ENCODE results near the gene CDH24. TPM values are rescaled to one million over a fixed set of nuclear protein-coding genes. Genes with fewer than 3 reads are reported as not detected.

CDH24 gene
- total and polyA plus RNA-seq, 2 of the 13 experiments (the other 11 are each of a cell fraction or from before 2014, with no cell fraction given) = 0.69 to 0.99 TPM

- in situ Hi-C loops (cut with HindIII; ENCODE audit: extremely low pct_ligation_motif_present, low pct_unique_long_range_greater_than_20kb) = no loop called here
- Histone ChIP-seq H3K36me3 (replicated peaks in 1 of 2; ENCODE audit: control insufficient read depth in 1 of 2, insufficient read depth in 2 of 2, low read length in 2 of 2) (peaks cover 32 to 60% of the 10 kb centered on the region in 2 experiments), H3K27me3 (ENCODE audit: control insufficient read depth in 1 of 2, insufficient read depth in 2 of 2, low read length in 2 of 2) (no peaks in the 10 kb centered on the region; a peak in 1 of 5 replicates), H4K20me1 (ENCODE audit: insufficient read depth, low read length) (peaks cover 28% of the 10 kb centered on the region), H2AFZ (ENCODE audit: low read length) (peak within 1 kb of the TSS; percentile 54), H3K4me1 (ENCODE audit: insufficient read depth, low read length) (peaks cover 37% of the 10 kb centered on the region), H3K9me3 (ENCODE audit: low read length) (no peaks in the 10 kb centered on the region), H3K4me3 (replicated peaks in 1 of 3; ENCODE audit: insufficient read depth in 1 of 3, low read depth in 2 of 3, low read length in 3 of 3) (peak within 1 kb of the TSS; percentile 71 to 96 (median 95)), H3K79me2 (ENCODE audit: insufficient read depth, low read length) (peaks cover 76% of the 10 kb centered on the region), H3K9ac (ENCODE audit: insufficient read depth, low read depth, low read length) (peak within 1 kb of the TSS; percentile 96), H3K4me2 (ENCODE audit: low read depth, low read length) (peak within 1 kb of the TSS; percentile 83), H3K27ac (ENCODE audit: extremely low read length, insufficient read depth, low read length) (peak within 1 kb of the TSS; percentile 89)
- BruUV-seq (replicated peaks) = TSS peak; percentile 65
- CTCF ChIA-PET (ENCODE audit: low intra/inter-chr PET ratio, low total read pairs) = interaction anchor here (0.9 to 3.0 kb wide), 4 partner anchors 18 to 26 kb away, joined by 3 to 20 read pairs (median 7); no protein-coding TSS in a partner anchor
- intact Hi-C loops (cut with micrococcal nuclease; ENCODE audit: unreplicated experiment) = loop anchor here (1.0 to 10.0 kb wide), 4 partner anchors 23 to 1020 kb away; partner anchors contain the start of genes DCAF11, HOMEZ, NRL and PSMB5
- under 1% methylated on average over 48 of the region's 55 CpGs for WGBS (ENCODE audit: low lambda C conversion rate)
- POLR2A ChIA-PET = interaction anchor here (0.6 to 3.6 kb wide), 106 partner anchors 10 to 1942 kb away, joined by 3 to 146 read pairs (median 5); partner anchors contain the start of genes AJUBA, BCL2L2, CARMIL3 and CBLN3
- DNase-seq (ENCODE audit: low spot score) = peak; percentile 95
- peak; percentile 75 for ATAC-seq
- no peak for FAIRE-seq
- TF ChIP-seq JUND (CRISPR knock-in tag; IDR thresholded peaks at IDR 0.05) (0 out of 2 replicates have a peak, but pooled peaks have one; percentile 73), CSRNP1 (CRISPR knock-in tag; IDR thresholded peaks at IDR 0.05) (peak; percentile 100), SSRP1 (CRISPR knock-in tag; IDR thresholded peaks at IDR 0.05) (no peak), HNF4A (CRISPR knock-in tag; IDR thresholded peaks at IDR 0.05) (peak; percentile 69; the same call in 1 of the 2 replicates), MNT (IDR thresholded peaks at IDR 0.05) (no peak), TP53 (CRISPR knock-in tag; conservative IDR thresholded peaks at IDR 0.05) (peak; percentile 82; the same call in 1 of the 2 replicates), ZNF431 (CRISPR knock-in tag; IDR thresholded peaks at IDR 0.05; ENCODE audit: borderline replicate concordance, low read depth) (no peak), ZBTB21 (CRISPR knock-in tag; IDR thresholded peaks at IDR 0.05) (peak; percentile 67), ZSCAN29 (CRISPR knock-in tag; conservative IDR thresholded peaks at IDR 0.05) (peak; percentile 96), CCDC6 (CRISPR knock-in tag; IDR thresholded peaks at IDR 0.05) (0 out of 2 replicates have a peak, but pooled peaks have one; percentile 73), ZBTB25 (CRISPR knock-in tag; IDR thresholded peaks at IDR 0.05) (peak; percentile 51; the same call in 1 of the 2 replicates), RARG (CRISPR knock-in tag; IDR thresholded peaks at IDR 0.05; ENCODE audit: low read depth) (peak; percentile 96), PAF1 (CRISPR knock-in tag; IDR thresholded peaks at IDR 0.05) (no peak; the same call in 1 of the 2 replicates), ZNF556 (CRISPR knock-in tag; IDR thresholded peaks at IDR 0.05; ENCODE audit: borderline replicate concordance) (peak; percentile 98), NPAS2 (CRISPR knock-in tag; IDR thresholded peaks at IDR 0.05; ENCODE audit: borderline replicate concordance) (no peak), ZSCAN20 (CRISPR knock-in tag; IDR thresholded peaks at IDR 0.05; ENCODE audit: borderline replicate concordance) (peak; percentile 98), SP140L (CRISPR knock-in tag; IDR thresholded peaks at IDR 0.05; ENCODE audit: borderline replicate concordance) (peak; percentile 76; the same call in 1 of the 2 replicates), ZKSCAN8 (CRISPR knock-in tag; IDR thresholded peaks at IDR 0.05; ENCODE audit: borderline replicate concordance) (peak; percentile 25; the same call in 1 of the 2 replicates), FOSL2 (CRISPR knock-in tag; IDR thresholded peaks at IDR 0.05) (peak; percentile 6; the same call in 1 of the 2 replicates), FOSL1 (CRISPR knock-in tag; IDR thresholded peaks at IDR 0.05; ENCODE audit: borderline replicate concordance) (no peak)
Measured at GRCh38 chr14:23094666-23095195, 37.4 kb upstream of the CDH24 start, which contains the start of gene ACIN1. TSS of gene ACIN1 (minus strand) at chr14:23095136. CDS start at chr14:23095112, 24 bp downstream.
